HG03354 (cell line): ENCODE measurements around the gene GM2A.
A peak's percentile ranks its signal among the peaks of the same experiment; 100 is the strongest.
"Not testable (repeated sequence)": the region's sequence is repeated elsewhere in the genome, so short reads cannot be mapped to it uniquely, and the experiment has no call there.

Experiments used
- ATAC-seq: cut with Tn5 transposase; IDR thresholded peaks from one replicate; pipeline ENCODE4 v1.9.1; 2021; ENCODE audit warnings: mild to moderate bottlenecking; ENCODE audit not compliant: unreplicated experiment, poor library complexity, severe bottlenecking

GM2A gene

GRCh38 chr5:151225475-151225874 lies 27.5 kb upstream of the GM2A start:
- no peak for ATAC-seq

GRCh38 chr5:151227918-151228447 lies 25.0 kb upstream of the GM2A start:
- ATAC-seq = no peak

- no peak for ATAC-seq
Measured at GRCh38 chr5:151228986-151229385, 24.0 kb upstream of the GM2A start.

- ATAC-seq = no peak
Measured at GRCh38 chr5:151230048-151230680, 22.8 kb upstream of the GM2A start.

- ATAC-seq = no peak
Measured at GRCh38 chr5:151231359-151231758, 21.6 kb upstream of the GM2A start.

GRCh38 chr5:151233616-151234085 lies 19.3 kb upstream of the GM2A start:
- ATAC-seq = peak; percentile 71

GRCh38 chr5:151234476-151235238 lies 18.3 kb upstream of the GM2A start:
- peak; percentile 75 for ATAC-seq

GRCh38 chr5:151235239-151235571 lies 17.8 kb upstream of the GM2A start:
- ATAC-seq = not testable (repeated sequence)

- ATAC-seq = no peak
Measured at GRCh38 chr5:151236888-151237287, 16.1 kb upstream of the GM2A start.

GRCh38 chr5:151237685-151238084 lies 15.3 kb upstream of the GM2A start:
- ATAC-seq = no peak

- peak; percentile 34 for ATAC-seq
Measured at GRCh38 chr5:151238303-151238741, 14.7 kb upstream of the GM2A start.

- peak; percentile 59 for ATAC-seq
Measured at GRCh38 chr5:151239237-151239861, 13.6 kb upstream of the GM2A start.

- not testable (repeated sequence) for ATAC-seq
Measured at GRCh38 chr5:151240268-151240835, 12.6 kb upstream of the GM2A start.

- no peak for ATAC-seq
Measured at GRCh38 chr5:151240924-151241635, 11.9 kb upstream of the GM2A start.

GRCh38 chr5:151243127-151243526 lies 9.9 kb upstream of the GM2A start:
- no peak for ATAC-seq

- no peak for ATAC-seq
Measured at GRCh38 chr5:151243564-151243963, 9.4 kb upstream of the GM2A start.

- no peak for ATAC-seq
Measured at GRCh38 chr5:151244206-151244605, 8.8 kb upstream of the GM2A start.

GRCh38 chr5:151245680-151246219 lies 7.2 kb upstream of the GM2A start:
- no peak for ATAC-seq

- ATAC-seq = no peak
Measured at GRCh38 chr5:151248651-151249050, 4.3 kb upstream of the GM2A start.
